Measurements from ENCODE around the gene ATP10A.

Gene ATP10A

DNA sequence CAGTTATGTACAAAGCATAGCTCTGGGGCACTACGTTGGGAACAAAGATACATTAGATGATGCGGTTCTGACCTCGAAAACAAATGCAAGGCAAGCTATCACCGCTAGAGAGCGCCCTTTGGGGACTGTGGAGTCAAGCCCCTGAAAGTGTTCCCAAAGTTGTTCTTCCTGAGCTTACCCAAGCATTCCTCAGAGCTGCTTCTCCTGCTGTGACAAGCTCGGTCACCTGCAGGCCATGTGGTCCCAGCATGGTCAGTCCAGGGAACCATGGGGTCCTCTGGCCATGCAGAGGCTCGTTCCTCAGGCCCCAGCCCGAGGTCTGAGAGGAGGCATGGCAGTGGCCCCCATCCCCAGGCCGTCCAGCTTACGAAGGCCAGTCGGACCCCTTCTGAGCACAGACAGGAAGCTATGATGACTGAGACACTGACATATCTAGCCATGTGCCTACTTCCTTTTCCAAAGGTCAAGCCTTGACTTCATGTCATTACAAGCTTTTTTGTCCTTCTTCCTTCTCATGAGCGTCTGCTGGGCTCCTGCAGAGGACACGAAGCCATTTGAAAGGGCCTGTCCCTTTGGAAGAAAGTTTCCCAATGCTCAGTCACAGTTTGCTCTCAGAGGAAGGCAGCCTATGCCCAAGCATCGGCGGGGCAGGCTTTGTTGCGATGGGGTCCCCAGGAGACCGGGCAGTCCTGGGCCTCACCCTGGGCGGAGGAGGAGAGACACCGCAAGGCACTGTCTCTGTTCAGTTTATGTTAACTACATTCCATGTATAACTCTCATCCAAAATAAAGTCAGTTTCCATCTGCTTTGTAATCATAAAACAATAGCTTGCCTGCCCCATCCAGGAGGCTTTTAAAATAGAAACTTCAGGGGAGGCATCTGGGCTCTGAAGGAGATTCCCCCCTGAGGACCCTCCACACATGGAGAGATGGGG is 79.3 kb downstream of the ATP10A start:
- H3K36me3 ChIP-seq (ENCODE audit: insufficient read depth, low read length): 0 out of 2 replicates have a peak, but pooled peaks cover 3% of the 10 kb centered on the region
- peaks cover 27% of the 10 kb centered on the region for H3K79me2 ChIP-seq (ENCODE audit: control insufficient read depth, insufficient read depth, low read length, unreplicated experiment)
- no peaks in the 10 kb centered on the region for H3K27me3 ChIP-seq (ENCODE audit: insufficient read depth, low read length)
- H2AFZ ChIP-seq (ENCODE audit: low read length, unreplicated experiment): no peak overlapping the region
- H3K4me3 ChIP-seq (ENCODE audit: low read depth, low read length): no peak overlapping the region
- H3K27ac ChIP-seq (ENCODE audit: low read depth, low read length): peak overlapping the region; percentile 37; the same call in 1 of the 2 replicates
- H3K4me1 ChIP-seq (ENCODE audit: control insufficient read depth, insufficient read depth, low read length, unreplicated experiment): peaks cover 45% of the 10 kb centered on the region

DNA sequence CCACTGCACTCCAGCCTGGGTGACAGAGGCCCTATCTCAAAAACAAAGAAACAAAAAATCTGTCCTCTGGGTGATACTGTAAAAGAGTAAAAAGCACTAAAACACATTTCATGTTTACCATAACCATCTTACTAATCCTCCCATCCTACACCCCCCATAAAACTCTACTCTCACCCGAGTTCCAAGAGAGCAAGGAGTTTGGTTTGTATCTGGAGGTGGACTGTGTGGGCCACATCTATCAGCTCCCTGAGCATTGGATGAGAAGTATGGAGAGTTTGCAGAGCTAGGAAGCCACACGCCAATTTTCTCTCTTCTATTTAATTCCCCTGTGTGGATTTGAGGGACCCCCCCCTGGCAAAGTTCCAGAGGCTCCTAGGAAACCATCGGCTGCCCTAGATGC is 80.0 kb downstream of the ATP10A start:
- Histone ChIP-seq H3K27me3 (ENCODE audit: insufficient read depth, low read length) (no peaks in the 10 kb centered on the region), H3K79me2 (ENCODE audit: control insufficient read depth, insufficient read depth, low read length, unreplicated experiment) (peaks cover 23% of the 10 kb centered on the region), H2AFZ (ENCODE audit: low read length, unreplicated experiment) (no peak overlapping the region), H3K4me1 (ENCODE audit: control insufficient read depth, insufficient read depth, low read length, unreplicated experiment) (peaks cover 38% of the 10 kb centered on the region), H3K4me3 (ENCODE audit: low read depth, low read length) (no peak overlapping the region), H3K27ac (ENCODE audit: low read depth, low read length) (no peak overlapping the region), H3K36me3 (ENCODE audit: insufficient read depth, low read length) (0 out of 2 replicates have a peak, but pooled peaks cover 3% of the 10 kb centered on the region)

GRCh38 chr15:25780479-25781255 is 82.5 kb downstream of the ATP10A start:
- Histone ChIP-seq H3K4me1 (ENCODE audit: control insufficient read depth, insufficient read depth, low read length, unreplicated experiment) (peaks cover 28% of the 10 kb centered on the region), H3K27me3 (ENCODE audit: insufficient read depth, low read length) (no peaks in the 10 kb centered on the region), H3K27ac (ENCODE audit: low read depth, low read length) (no peak overlapping the region), H3K4me3 (ENCODE audit: low read depth, low read length) (no peak overlapping the region), H3K79me2 (ENCODE audit: control insufficient read depth, insufficient read depth, low read length, unreplicated experiment) (peaks cover 6% of the 10 kb centered on the region), H3K36me3 (ENCODE audit: insufficient read depth, low read length) (0 out of 2 replicates have a peak, but pooled peaks cover 3% of the 10 kb centered on the region), H2AFZ (ENCODE audit: low read length, unreplicated experiment) (no peak overlapping the region)

- Histone ChIP-seq H3K79me2 (ENCODE audit: control insufficient read depth, insufficient read depth, low read length, unreplicated experiment) (peaks cover 8% of the 10 kb centered on the region), H3K36me3 (ENCODE audit: insufficient read depth, low read length) (0 out of 2 replicates have a peak, but pooled peaks cover 3% of the 10 kb centered on the region), H3K27me3 (ENCODE audit: insufficient read depth, low read length) (no peaks in the 10 kb centered on the region), H3K27ac (ENCODE audit: low read depth, low read length) (no peak overlapping the region), H3K4me1 (ENCODE audit: control insufficient read depth, insufficient read depth, low read length, unreplicated experiment) (peaks cover 26% of the 10 kb centered on the region), H3K4me3 (ENCODE audit: low read depth, low read length) (no peak overlapping the region), H2AFZ (ENCODE audit: low read length, unreplicated experiment) (no peak overlapping the region)
Observed at GRCh38 chr15:25778161-25778560, 85.0 kb downstream of the ATP10A start.

DNA sequence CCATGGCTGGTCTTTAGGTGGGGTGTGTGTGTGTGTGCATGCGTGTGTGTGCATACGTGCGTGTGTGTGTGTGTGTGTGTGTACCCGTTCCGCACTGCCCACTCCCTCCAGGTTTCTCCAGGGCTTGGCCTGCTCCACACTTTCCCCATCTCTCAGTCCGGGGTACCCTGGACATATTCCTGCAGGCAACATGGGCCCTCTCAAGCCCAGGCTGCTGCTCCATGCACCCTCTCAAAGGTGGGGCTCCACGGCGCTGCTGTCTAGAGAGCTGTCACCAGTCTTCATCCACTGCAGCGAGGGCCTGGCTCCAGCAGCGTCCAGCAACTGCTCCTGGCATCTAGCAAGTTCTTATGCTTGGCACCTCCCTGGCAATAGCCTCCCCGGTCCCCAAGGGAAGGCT is 86.1 kb downstream of the ATP10A start:
- Histone ChIP-seq H3K27me3 (ENCODE audit: insufficient read depth, low read length) (no peaks in the 10 kb centered on the region), H2AFZ (ENCODE audit: low read length, unreplicated experiment) (no peak overlapping the region), H3K79me2 (ENCODE audit: control insufficient read depth, insufficient read depth, low read length, unreplicated experiment) (peaks cover 8% of the 10 kb centered on the region), H3K36me3 (ENCODE audit: insufficient read depth, low read length) (0 out of 2 replicates have a peak, but pooled peaks cover 3% of the 10 kb centered on the region), H3K4me3 (ENCODE audit: low read depth, low read length) (no peak overlapping the region), H3K4me1 (ENCODE audit: control insufficient read depth, insufficient read depth, low read length, unreplicated experiment) (peaks cover 28% of the 10 kb centered on the region), H3K27ac (ENCODE audit: low read depth, low read length) (no peak overlapping the region)

DNA sequence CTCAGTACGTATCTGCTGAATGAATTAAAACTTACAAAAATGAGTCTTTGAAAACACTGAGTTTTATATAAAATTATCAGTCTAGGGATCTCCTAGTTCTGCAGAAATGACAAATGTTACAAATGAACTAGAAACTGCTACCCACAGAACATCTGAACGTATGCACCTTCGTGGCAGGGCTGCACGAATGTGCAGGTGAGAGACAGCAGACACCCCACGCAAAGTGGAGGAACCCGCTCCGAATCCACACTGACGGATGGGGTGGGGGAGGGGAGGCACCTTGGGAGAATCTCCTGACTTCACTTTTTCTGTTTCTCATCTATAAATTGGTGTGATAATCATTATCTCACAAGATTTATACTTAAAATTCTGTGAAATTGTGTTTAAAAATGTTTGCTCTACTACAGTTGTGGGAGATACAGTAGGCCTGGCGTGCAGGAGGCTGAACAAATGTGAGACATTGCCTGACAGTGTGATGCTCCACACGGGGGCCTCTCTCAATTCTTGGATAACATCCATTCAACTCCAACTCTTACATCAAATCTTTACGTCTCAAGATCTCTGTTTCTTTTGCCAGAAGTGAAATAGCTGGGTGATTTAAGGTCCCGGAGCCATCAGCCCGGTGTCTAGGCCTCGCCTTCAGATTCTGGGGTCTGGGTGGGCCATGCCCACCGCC is 86.9 kb downstream of the ATP10A start:
- Histone ChIP-seq H2AFZ (ENCODE audit: low read length, unreplicated experiment) (no peak overlapping the region), H3K27me3 (ENCODE audit: insufficient read depth, low read length) (no peaks in the 10 kb centered on the region), H3K27ac (ENCODE audit: low read depth, low read length) (peak overlapping the region; percentile 87), H3K4me1 (ENCODE audit: control insufficient read depth, insufficient read depth, low read length, unreplicated experiment) (peaks cover 28% of the 10 kb centered on the region), H3K36me3 (ENCODE audit: insufficient read depth, low read length) (0 out of 2 replicates have a peak, but pooled peaks cover 3% of the 10 kb centered on the region), H3K4me3 (ENCODE audit: low read depth, low read length) (peak overlapping the region; percentile 46), H3K79me2 (ENCODE audit: control insufficient read depth, insufficient read depth, low read length, unreplicated experiment) (peaks cover 8% of the 10 kb centered on the region)

- H2AFZ ChIP-seq (ENCODE audit: low read length, unreplicated experiment): no peak overlapping the region
- H3K4me1 ChIP-seq (ENCODE audit: control insufficient read depth, insufficient read depth, low read length, unreplicated experiment): peaks cover 28% of the 10 kb centered on the region
- peak overlapping the region; percentile 46 for H3K4me3 ChIP-seq (ENCODE audit: low read depth, low read length)
- H3K79me2 ChIP-seq (ENCODE audit: control insufficient read depth, insufficient read depth, low read length, unreplicated experiment): peaks cover 8% of the 10 kb centered on the region
- peak overlapping the region; percentile 87 for H3K27ac ChIP-seq (ENCODE audit: low read depth, low read length)
- H3K36me3 ChIP-seq (ENCODE audit: insufficient read depth, low read length): 0 out of 2 replicates have a peak, but pooled peaks cover under 1% of the 10 kb centered on the region
- no peaks in the 10 kb centered on the region for H3K27me3 ChIP-seq (ENCODE audit: insufficient read depth, low read length)
Observed at GRCh38 chr15:25775317-25775912, 87.7 kb downstream of the ATP10A start.

DNA sequence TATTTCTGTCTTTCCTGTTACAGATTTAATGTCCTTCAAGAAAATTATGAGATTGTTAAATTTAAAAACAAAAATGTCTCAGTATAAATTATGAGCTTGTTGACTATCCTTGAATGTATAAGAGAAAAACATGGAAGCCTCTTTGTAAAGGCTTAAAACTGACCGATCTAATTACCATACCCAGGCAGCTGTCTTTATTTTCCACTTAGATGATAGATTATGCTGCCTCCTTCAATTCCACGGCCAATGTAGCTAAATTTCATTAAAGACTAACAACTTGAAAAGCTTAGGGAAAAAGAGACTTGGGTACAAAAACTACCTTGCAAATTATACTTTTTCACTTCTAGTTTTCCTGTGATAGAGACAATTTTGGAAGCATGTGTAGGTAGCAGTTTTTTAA is 88.3 kb downstream of the ATP10A start:
- no peaks in the 10 kb centered on the region for H3K27me3 ChIP-seq (ENCODE audit: insufficient read depth, low read length)
- H2AFZ ChIP-seq (ENCODE audit: low read length, unreplicated experiment): peak overlapping the region; percentile 61
- H3K79me2 ChIP-seq (ENCODE audit: control insufficient read depth, insufficient read depth, low read length, unreplicated experiment): peaks cover 8% of the 10 kb centered on the region
- peak overlapping the region; percentile 87 for H3K27ac ChIP-seq (ENCODE audit: low read depth, low read length)
- H3K4me3 ChIP-seq (ENCODE audit: low read depth, low read length): peak overlapping the region; percentile 13; the same call in 1 of the 2 replicates
- peaks cover 28% of the 10 kb centered on the region for H3K4me1 ChIP-seq (ENCODE audit: control insufficient read depth, insufficient read depth, low read length, unreplicated experiment)
- H3K36me3 ChIP-seq (ENCODE audit: insufficient read depth, low read length): no peaks in the 10 kb centered on the region

GRCh38 chr15:25773248-25773647 is 89.9 kb downstream of the ATP10A start:
- Histone ChIP-seq H2AFZ (ENCODE audit: low read length, unreplicated experiment) (no peak overlapping the region), H3K4me3 (ENCODE audit: low read depth, low read length) (no peak overlapping the region), H3K27ac (ENCODE audit: low read depth, low read length) (no peak overlapping the region), H3K36me3 (ENCODE audit: insufficient read depth, low read length) (no peaks in the 10 kb centered on the region), H3K4me1 (ENCODE audit: control insufficient read depth, insufficient read depth, low read length, unreplicated experiment) (peaks cover 28% of the 10 kb centered on the region), H3K79me2 (ENCODE audit: control insufficient read depth, insufficient read depth, low read length, unreplicated experiment) (peaks cover 8% of the 10 kb centered on the region), H3K27me3 (ENCODE audit: insufficient read depth, low read length) (no peaks in the 10 kb centered on the region)

- Histone ChIP-seq H3K27ac (ENCODE audit: low read depth, low read length) (no peak overlapping the region), H3K36me3 (ENCODE audit: insufficient read depth, low read length) (no peaks in the 10 kb centered on the region), H3K79me2 (ENCODE audit: control insufficient read depth, insufficient read depth, low read length, unreplicated experiment) (peaks cover 8% of the 10 kb centered on the region), H3K4me1 (ENCODE audit: control insufficient read depth, insufficient read depth, low read length, unreplicated experiment) (peaks cover 28% of the 10 kb centered on the region), H3K27me3 (ENCODE audit: insufficient read depth, low read length) (no peaks in the 10 kb centered on the region), H2AFZ (ENCODE audit: low read length, unreplicated experiment) (no peak overlapping the region), H3K4me3 (ENCODE audit: low read depth, low read length) (no peak overlapping the region)
Observed at GRCh38 chr15:25772500-25772899, 90.6 kb downstream of the ATP10A start.
